HG03159 (cell line): ENCODE data around the gene ELK3.

Experiments
- ATAC-seq: cut with Tn5 transposase; IDR thresholded peaks from one replicate; pipeline ENCODE4 v1.9.1; 2021; ENCODE audit warnings: mild to moderate bottlenecking, moderate library complexity; ENCODE audit not compliant: unreplicated experiment

ELK3 gene

GRCh38 chr12:96234591-96235483 lies 40.7 kb downstream of the ELK3 start:
- no peak for ATAC-seq

GRCh38 chr12:96235484-96235826 lies 41.3 kb downstream of the ELK3 start:
- no peak for ATAC-seq

GRCh38 chr12:96236221-96236822 lies 42.1 kb downstream of the ELK3 start:
- ATAC-seq: no peak

GRCh38 chr12:96237035-96237434 lies 42.9 kb downstream of the ELK3 start:
- ATAC-seq: no peak

GRCh38 chr12:96237465-96238077 lies 43.4 kb downstream of the ELK3 start:
- ATAC-seq: no peak

GRCh38 chr12:96238336-96239047 lies 44.3 kb downstream of the ELK3 start:
- ATAC-seq: no peak

- ATAC-seq: no peak
Measured at GRCh38 chr12:96239711-96240635, 45.8 kb downstream of the ELK3 start.

- ATAC-seq: no peak
Measured at GRCh38 chr12:96240656-96241055, 46.5 kb downstream of the ELK3 start.

- no peak for ATAC-seq
Measured at GRCh38 chr12:96241431-96241830, 47.3 kb downstream of the ELK3 start.

GRCh38 chr12:96241846-96242256 lies 47.7 kb downstream of the ELK3 start:
- ATAC-seq: no peak

- ATAC-seq: no peak
Measured at GRCh38 chr12:96242597-96242996, 48.4 kb downstream of the ELK3 start.

- ATAC-seq: no peak
Measured at GRCh38 chr12:96244826-96245225, 50.7 kb downstream of the ELK3 start.

GRCh38 chr12:96246926-96247505 lies 52.8 kb downstream of the ELK3 start:
- no peak for ATAC-seq

- no peak for ATAC-seq
Measured at GRCh38 chr12:96247563-96247962, 53.4 kb downstream of the ELK3 start.

GRCh38 chr12:96248136-96248931 lies 54.2 kb downstream of the ELK3 start:
- ATAC-seq: no peak

GRCh38 chr12:96249196-96250118 lies 55.3 kb downstream of the ELK3 start:
- no peak for ATAC-seq

GRCh38 chr12:96250119-96250685 lies 56.0 kb downstream of the ELK3 start:
- no peak for ATAC-seq

- ATAC-seq: no peak
Measured at GRCh38 chr12:96255077-96255476, 60.9 kb downstream of the ELK3 start.
